Stimulated activated CD8-positive, alpha-beta memory T cell treated with anti-CD3 and anti-CD28 coated beads, Interleukin-2, amount 100 ng/mL, for 1 hour (primary cell): ENCODE measurements around the gene CDH13.

Experiments
- DNase-seq, 2 donors: peaks; one replicate each; pipeline ENCODE4 v3.0.0-alpha.2; 2020; ENCODE audit warnings: low read depth in 2 of 2

The CDH13 gene

GRCh38 chr16:83238949-83239691, 612.4 kb downstream of the CDH13 start:
- DNase-seq, result no peak

- no peak for DNase-seq
Measured at GRCh38 chr16:83244057-83244456, 617.3 kb downstream of the CDH13 start.

GRCh38 chr16:83245061-83245460, 618.3 kb downstream of the CDH13 start:
- no peak for DNase-seq

- no peak for DNase-seq
Measured at GRCh38 chr16:83247767-83248372, 621.1 kb downstream of the CDH13 start.

GRCh38 chr16:83248735-83249463, 622.1 kb downstream of the CDH13 start:
- DNase-seq, result no peak

GRCh38 chr16:83253521-83253920, 626.8 kb downstream of the CDH13 start:
- DNase-seq, result no peak

GRCh38 chr16:83258366-83258928, 631.7 kb downstream of the CDH13 start:
- DNase-seq, result no peak

GRCh38 chr16:83266848-83267553, 640.2 kb downstream of the CDH13 start:
- no peak for DNase-seq

GRCh38 chr16:83268169-83268568, 641.4 kb downstream of the CDH13 start:
- no peak for DNase-seq

GRCh38 chr16:83269048-83269447, 642.3 kb downstream of the CDH13 start:
- DNase-seq, result no peak

- no peak for DNase-seq
Measured at GRCh38 chr16:83269541-83269940, 642.8 kb downstream of the CDH13 start.

- DNase-seq, result no peak
Measured at GRCh38 chr16:83270061-83270460, 643.3 kb downstream of the CDH13 start.

GRCh38 chr16:83270640-83271039, 643.9 kb downstream of the CDH13 start:
- no peak for DNase-seq

GRCh38 chr16:83271123-83271522, 644.4 kb downstream of the CDH13 start:
- no peak for DNase-seq

- no peak for DNase-seq
Measured at GRCh38 chr16:83271970-83272575, 645.3 kb downstream of the CDH13 start.

GRCh38 chr16:83272843-83273242, 646.1 kb downstream of the CDH13 start:
- no peak for DNase-seq

- DNase-seq, result no peak
Measured at GRCh38 chr16:83273504-83274173, 646.9 kb downstream of the CDH13 start.

- no peak for DNase-seq
Measured at GRCh38 chr16:83279251-83279650, 652.5 kb downstream of the CDH13 start.

GRCh38 chr16:83285921-83286320, 659.2 kb downstream of the CDH13 start:
- no peak for DNase-seq

GRCh38 chr16:83296505-83296904, 669.7 kb downstream of the CDH13 start:
- no peak for DNase-seq

GRCh38 chr16:83298541-83298940, 671.8 kb downstream of the CDH13 start:
- no peak for DNase-seq
